HG03175 (cell line): ENCODE measurements around the gene KDM4B.

Experiments
- ATAC-seq: cut with Tn5 transposase; IDR thresholded peaks from one replicate; pipeline ENCODE4 v1.9.1; 2021; ENCODE audit warnings: mild to moderate bottlenecking, moderate library complexity; ENCODE audit not compliant: unreplicated experiment

KDM4B gene

GRCh38 chr19:5103061-5103701 lies 134.3 kb downstream of the KDM4B start:
- ATAC-seq: no peak

GRCh38 chr19:5103812-5104410 lies 135.0 kb downstream of the KDM4B start:
- no peak for ATAC-seq

- ATAC-seq: no peak
Measured at GRCh38 chr19:5104871-5105351, 136.0 kb downstream of the KDM4B start.

- no peak for ATAC-seq
Measured at GRCh38 chr19:5106191-5106726, 137.3 kb downstream of the KDM4B start.

GRCh38 chr19:5106971-5107370 lies 138.1 kb downstream of the KDM4B start:
- no peak for ATAC-seq

- no peak for ATAC-seq
Measured at GRCh38 chr19:5107432-5108122, 138.7 kb downstream of the KDM4B start.

GRCh38 chr19:5108123-5108596 lies 139.2 kb downstream of the KDM4B start:
- ATAC-seq: no peak

- ATAC-seq: no peak
Measured at GRCh38 chr19:5108866-5109265, 140.0 kb downstream of the KDM4B start.

GRCh38 chr19:5109560-5109959 lies 140.6 kb downstream of the KDM4B start:
- ATAC-seq: no peak

GRCh38 chr19:5110546-5110945 lies 141.6 kb downstream of the KDM4B start:
- ATAC-seq: no peak

GRCh38 chr19:5111051-5111450 lies 142.1 kb downstream of the KDM4B start:
- ATAC-seq: no peak

GRCh38 chr19:5112175-5112574 lies 143.3 kb downstream of the KDM4B start:
- ATAC-seq: no peak

- ATAC-seq: no peak
Measured at GRCh38 chr19:5112681-5113575, 144.0 kb downstream of the KDM4B start.

GRCh38 chr19:5113633-5114586 lies 145.0 kb downstream of the KDM4B start:
- no peak for ATAC-seq

GRCh38 chr19:5114727-5115126 lies 145.8 kb downstream of the KDM4B start:
- no peak for ATAC-seq

- ATAC-seq: no peak
Measured at GRCh38 chr19:5115351-5115750, 146.4 kb downstream of the KDM4B start.

- no peak for ATAC-seq
Measured at GRCh38 chr19:5115771-5116202, 146.9 kb downstream of the KDM4B start.

GRCh38 chr19:5116292-5116691 lies 147.4 kb downstream of the KDM4B start:
- ATAC-seq: no peak

- ATAC-seq: no peak
Measured at GRCh38 chr19:5117421-5117820, 148.5 kb downstream of the KDM4B start.

- ATAC-seq: no peak
Measured at GRCh38 chr19:5118026-5118425, 149.1 kb downstream of the KDM4B start.
